OCI-LY7 (cell line): ENCODE data around the gene MYT1. TPM values are rescaled to one million over a fixed set of nuclear protein-coding genes. Genes with fewer than 3 reads are reported as not detected.

Source experiments
- BruUV-seq: library from RNA; stranded (reverse); fragments of 400-500 nt; replicated peaks from 2 replicates; lab custom pipeline; 2021; lab: Mats Ljungman, UMichigan
- CTCF ChIA-PET: fragments of 300-600 bp; sonication (Branson Sonifier 250); formaldehyde crosslinking; loops from one replicate; lab custom pipeline; 2022; ENCODE audit warnings: antibody characterized with exemption; ENCODE audit not compliant: unreplicated experiment; lab: Charles Lee
- POLR2A ChIA-PET: fragments of 300-600 bp; sonication (Branson Sonifier 250); formaldehyde crosslinking; loops from one replicate; lab custom pipeline; 2022; ENCODE audit warnings: antibody characterized with exemption; lab: Charles Lee
- DNase-seq: peaks from one replicate; pipeline ENCODE4 v3.0.0-alpha.2; 2015; ENCODE audit warnings: low spot score
- H2AFZ ChIP-seq: fragments of 200-600 bp; sonication (generic), shearing (Covaris generic); 2 replicates; pipeline ENCODE4 v1.6.1; 2014; ENCODE audit warnings: mild to moderate bottlenecking, antibody characterized with exemption, low read length, moderate library complexity
- H3K27ac ChIP-seq: fragments of 200-600 bp; sonication (generic); 2 replicates; pipeline ENCODE4 v1.5.1; 2014; ENCODE audit warnings: mixed run types, low read depth, mild to moderate bottlenecking, moderate library complexity, low read length, inconsistent platforms; ENCODE audit not compliant: poor library complexity, severe bottlenecking
- H3K36me3 ChIP-seq: fragments of 200-600 bp; sonication (generic); 2 replicates; pipeline ENCODE4 v1.6.1; 2014; ENCODE audit warnings: mild to moderate bottlenecking, antibody characterized with exemption, low read length, moderate library complexity, mixed read lengths; ENCODE audit not compliant: insufficient read depth
- H3K4me1 ChIP-seq: fragments of 200-600 bp; sonication (generic); 2 replicates; pipeline ENCODE4 v1.5.1; 2014; ENCODE audit warnings: mild to moderate bottlenecking, low read length; ENCODE audit not compliant: insufficient read depth, poor library complexity, severe bottlenecking
- H3K4me2 ChIP-seq: fragments of 200-600 bp; sonication (generic); 2 replicates; pipeline ENCODE4 v1.6.1; 2014; ENCODE audit warnings: mild to moderate bottlenecking, low read length
- H3K4me3 ChIP-seq: fragments of 200-600 bp; sonication (generic); 2 replicates; pipeline ENCODE4 v1.5.1; 2014; ENCODE audit warnings: mild to moderate bottlenecking, low read depth, low read length; ENCODE audit not compliant: poor library complexity, severe bottlenecking
- H3K79me2 ChIP-seq: fragments of 200-600 bp; sonication (generic); 2 replicates; pipeline ENCODE4 v1.6.1; 2016; ENCODE audit warnings: low read depth, mild to moderate bottlenecking, low read length, moderate library complexity, mixed read lengths; ENCODE audit not compliant: insufficient read depth
- H3K9me2 ChIP-seq: fragments of 200-600 bp; sonication (generic); 2 replicates; pipeline ENCODE4 v1.6.1; 2016; ENCODE audit warnings: mild to moderate bottlenecking, low read length, mixed read lengths; ENCODE audit not compliant: insufficient read depth
- H3K9me3 ChIP-seq: fragments of 200-600 bp; sonication (generic); 2 replicates; pipeline ENCODE4 v1.6.1; 2014; ENCODE audit warnings: mild to moderate bottlenecking, mixed run types, low read length, mixed read lengths
- H4K20me1 ChIP-seq: fragments of 200-600 bp; sonication (generic); 2 replicates; pipeline ENCODE4 v1.6.1; 2014; ENCODE audit warnings: mild to moderate bottlenecking, antibody characterized with exemption, low read length, moderate library complexity, mixed read lengths; ENCODE audit not compliant: insufficient read depth
- CTCF ChIP-seq: fragments of 200-600 bp; sonication (generic); conservative IDR thresholded peaks from 2 replicates; pipeline ENCODE4 v1.5.1; 2014; ENCODE audit warnings: mild to moderate bottlenecking, antibody characterized with exemption, low read length, moderate library complexity, mixed read lengths
- EZH2phosphoT487 ChIP-seq: fragments of 200-600 bp; sonication (generic); IDR thresholded peaks from 2 replicates; pipeline ENCODE4 v1.6.1; 2018; ENCODE audit warnings: low read depth, borderline replicate concordance, mild to moderate bottlenecking, mixed run types, antibody characterized with exemption, low read length, moderate library complexity, mixed read lengths
- intact Hi-C: fragments of 100-400 bp; cut with micrococcal nuclease; formaldehyde crosslinking; loops from one replicate; pipeline ENCODE4 v1.10.0; 2022; ENCODE audit not compliant: unreplicated experiment
- total RNA-seq, 2 experiments: library from RNA; depleted of rRNA in 1 of 2; stranded (reverse); fragments of >200 nt in 1 of 2; shearing (Covaris generic) in 1 of 2; gene quantifications; 2 replicates each; pipeline ENCODE4 v1.2.3, GENCODE V29; 2014 to 2022

MYT1 gene
- total RNA-seq, 2 experiments from 2014 or later: 0.32 to 0.95 TPM

GRCh38 chr20:64254571-64255360 is 90.5 kb downstream of the MYT1 start:
- TF ChIP-seq CTCF (no peak), EZH2phosphoT487 (no peak)
- Histone ChIP-seq H3K4me1 (peaks cover 28% of the 10 kb centered on the region), H3K4me2 (peak overlapping the region; percentile 71), H3K27ac (peak overlapping the region; percentile 27), H3K79me2 (peaks cover 15% of the 10 kb centered on the region; the same call in 1 of the 2 replicates), H2AFZ (peak overlapping the region; percentile 84), H3K36me3 (no peaks in the 10 kb centered on the region), H3K9me3 (no peaks in the 10 kb centered on the region), H4K20me1 (no peaks in the 10 kb centered on the region), H3K4me3 (peak overlapping the region; percentile 95), H3K9me2 (no peaks in the 10 kb centered on the region)
- ChIA-PET POLR2A (interaction anchor here (0.6 to 2.0 kb wide), 2 partner anchors 7 to 11 kb away, joined by 3 to 5 read pairs; no protein-coding TSS in a partner anchor), CTCF (no interaction called here)
- DNase-seq: peak; percentile 9
- intact Hi-C loops: no loop called here
- BruUV-seq: no TSS peak

GRCh38 chr20:64255361-64256281 is 91.4 kb downstream of the MYT1 start, which contains the start of gene PCMTD2:
Gene PCMTD2, plus strand, starts transcription at chr20:64255748. Its CDS starts 4,218 bp downstream, at chr20:64259966.
- intact Hi-C loops: no loop called here
- CTCF ChIA-PET: interaction anchor here (0.6 to 1.1 kb wide), 4 partner anchors 12 to 1678 kb away, joined by 3 to 11 read pairs (median 6); no protein-coding TSS in a partner anchor
- BruUV-seq: no TSS peak

More at GRCh38 chr20:64255361-64256281, 91.4 kb downstream of the MYT1 start, which contains the start of gene PCMTD2:
- H3K4me3 ChIP-seq: peak within 1 kb of the TSS; percentile 95
- peak within 1 kb of the TSS; percentile 93 for H3K4me2 ChIP-seq
- TF ChIP-seq EZH2phosphoT487 (no peak), CTCF (peak; percentile 37; the same call in 1 of the 2 replicates)
- H3K4me1 ChIP-seq: peaks cover 28% of the 10 kb centered on the region
- H3K9me2 ChIP-seq: no peaks in the 10 kb centered on the region
- 0 out of 2 replicates have a peak, but pooled peaks cover 4% of the 10 kb centered on the region for H3K36me3 ChIP-seq
- H3K27ac ChIP-seq: peak within 1 kb of the TSS; percentile 57
- DNase-seq: peak; percentile 93
- peak within 1 kb of the TSS; percentile 84 for H2AFZ ChIP-seq
- H3K9me3 ChIP-seq: no peaks in the 10 kb centered on the region
- no peaks in the 10 kb centered on the region for H4K20me1 ChIP-seq
- peaks cover 15% of the 10 kb centered on the region; the same call in 1 of the 2 replicates for H3K79me2 ChIP-seq
- POLR2A ChIA-PET: interaction anchor here (0.6 to 2.0 kb wide), 4 partner anchors 8 to 288 kb away, joined by 3 to 5 read pairs (median 3); no protein-coding TSS in a partner anchor
